PC-9 (cell line): ENCODE data around the gene DKK3.

ENCODE experiments used
- CTCF ChIP-seq: fragments of 200-600 bp; sonication (generic); conservative IDR thresholded peaks from 2 replicates; pipeline ENCODE4 v1.6.1; 2017; ENCODE audit warnings: mixed run types, antibody characterized with exemption, mild to moderate bottlenecking, moderate library complexity
- EZH2 ChIP-seq: fragments of 200-600 bp; sonication (generic); IDR thresholded peaks from 2 replicates; pipeline ENCODE4 v1.8.0; 2017; ENCODE audit warnings: antibody characterized with exemption, low read depth

- no peak for TF ChIP-seq CTCF
- no peak for TF ChIP-seq EZH2
These were observed 31.1 kb downstream of the DKK3 start for GRCh38 chr11:11977206-11977938.
